Stimulated activated CD4-positive, alpha-beta T cell treated with anti-CD3 and anti-CD28 coated beads, TNF-alpha, amount 100 ng/mL, for 4 hours (primary cell): Measurements from ENCODE around the gene SUSD6.
A peak's percentile ranks its signal among the peaks of the same experiment; 100 is the strongest.

Source experiments
- DNase-seq, 3 experiments: peaks; one replicate each; pipeline ENCODE4 v3.0.0-alpha.2; 2020; ENCODE audit warnings: low read depth in 3 of 3

SUSD6 gene

DNA sequence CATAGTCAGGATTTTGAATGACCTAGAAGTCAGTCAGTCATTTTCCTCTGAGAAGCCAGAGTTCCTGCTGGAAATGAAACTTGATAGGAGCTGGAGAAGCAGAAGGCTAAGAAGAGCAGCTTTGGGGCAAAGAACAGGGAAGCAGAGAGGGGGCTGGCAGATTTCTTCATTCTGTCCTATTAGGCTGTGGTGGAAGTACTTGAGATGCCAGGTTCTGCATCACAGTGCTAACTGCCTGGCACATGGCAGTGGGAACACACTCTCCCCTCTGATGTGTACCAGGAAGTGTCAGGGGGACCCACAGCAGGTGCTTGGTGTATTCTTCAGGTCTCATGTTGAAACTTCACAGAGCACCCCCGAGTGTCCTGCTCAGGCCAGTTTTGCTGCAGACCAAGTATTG lies 61.0 kb downstream of the SUSD6 start:
- no peak for DNase-seq

DNA sequence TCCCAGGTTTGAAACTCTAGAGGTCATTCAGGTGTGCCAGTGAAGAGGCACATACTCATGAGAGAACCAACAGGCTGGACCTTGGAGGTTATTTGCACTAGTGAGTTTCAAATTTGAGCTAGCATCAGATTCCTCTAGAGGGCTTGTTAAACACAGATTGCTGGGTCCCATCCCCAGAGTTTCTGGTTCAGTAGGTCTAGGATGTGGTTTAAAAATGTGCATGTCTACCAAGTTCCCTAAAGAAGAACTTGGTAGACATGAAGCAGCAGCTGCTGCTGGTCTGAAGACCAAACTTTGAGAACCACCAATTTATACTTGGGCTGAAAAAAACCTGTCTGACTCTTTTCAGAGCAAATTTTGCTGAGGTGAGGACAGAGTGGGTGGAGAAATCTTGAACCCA lies 61.7 kb downstream of the SUSD6 start:
- no peak for DNase-seq

DNA sequence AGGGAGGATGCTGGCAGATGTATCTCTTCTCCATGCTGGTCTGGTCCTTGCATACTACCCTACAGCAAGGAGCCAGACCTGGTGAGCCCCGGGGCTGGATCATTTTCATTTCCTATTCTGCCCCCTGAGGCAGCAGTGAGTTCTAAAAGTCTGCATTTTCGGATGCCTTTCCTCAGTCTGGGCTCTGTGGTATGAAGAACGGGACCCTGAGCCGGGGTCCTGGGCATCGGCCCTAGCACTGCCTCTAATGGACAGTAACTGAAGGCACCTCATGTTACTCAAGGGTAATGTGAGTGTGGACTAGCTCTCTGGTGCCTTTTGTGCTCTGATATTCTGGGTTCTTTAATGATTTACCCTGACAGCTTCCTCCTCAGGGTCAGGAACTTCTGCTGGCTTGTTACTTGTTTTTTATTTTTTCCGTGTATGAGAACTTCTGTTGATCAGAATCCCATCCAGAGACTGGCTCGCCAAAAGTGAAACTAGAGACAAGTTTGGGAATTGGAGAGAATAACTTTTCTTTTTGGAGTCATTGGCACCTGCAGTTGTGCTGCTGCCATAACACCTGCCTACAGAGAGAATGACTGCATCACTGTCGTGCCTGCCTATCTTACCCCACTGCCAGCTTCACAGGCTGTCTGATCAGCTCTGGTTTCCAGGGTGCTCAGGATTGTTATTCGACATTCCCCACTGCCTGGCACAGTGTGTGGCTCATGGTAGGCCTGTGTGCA lies 62.3 kb downstream of the SUSD6 start:
- DNase-seq, result no peak

DNA sequence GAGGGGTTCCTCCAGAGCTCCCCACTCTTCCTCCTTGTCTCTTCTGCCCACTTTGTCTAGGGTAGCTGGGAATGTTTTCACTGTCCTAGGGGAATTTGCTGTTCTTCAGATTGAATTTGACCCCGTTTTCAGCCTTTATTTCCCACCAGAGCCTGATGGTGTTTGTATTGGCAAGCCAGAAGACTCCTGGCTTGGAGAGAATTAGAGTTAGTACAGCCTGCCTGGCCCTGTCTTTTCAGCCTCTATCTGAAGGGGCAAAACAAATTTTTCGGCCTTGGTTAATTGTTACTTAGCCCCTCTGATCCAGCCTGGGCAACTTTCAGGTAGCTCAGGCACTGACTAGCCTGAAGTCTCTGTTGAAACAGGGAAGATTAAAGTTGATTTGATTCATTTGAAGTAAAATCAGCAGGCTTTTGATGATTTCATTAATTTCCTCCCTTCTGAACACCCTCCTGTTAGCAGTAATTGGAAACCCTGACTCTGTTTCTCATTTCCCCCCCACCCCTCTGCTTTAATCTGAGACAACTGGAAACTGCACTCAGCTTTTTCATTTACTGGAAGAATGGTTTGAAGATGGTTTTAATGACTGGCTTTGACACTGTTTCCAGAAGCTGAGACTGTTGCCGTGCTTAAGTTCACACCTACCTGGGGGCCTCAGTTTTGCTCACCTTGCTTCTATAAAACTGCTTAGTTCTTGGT lies 63.3 kb downstream of the SUSD6 start:
- no peak for DNase-seq

DNA sequence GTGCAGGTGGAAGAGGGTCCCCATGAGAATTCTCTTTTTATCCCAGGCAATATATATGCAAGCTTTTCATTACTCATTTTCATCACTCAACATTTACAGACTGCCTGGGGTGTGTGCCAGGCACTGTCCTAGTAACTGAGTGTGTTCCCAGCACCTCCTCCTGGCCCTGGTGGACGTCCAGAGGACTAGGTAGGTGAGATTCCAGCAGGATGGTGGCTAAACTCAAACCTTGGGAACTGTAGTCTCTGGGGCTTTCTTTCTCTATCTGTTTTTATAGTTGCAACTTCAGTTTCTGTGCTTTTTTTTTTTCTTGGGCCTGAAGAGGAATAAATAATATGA lies 63.8 kb downstream of the SUSD6 start:
- DNase-seq, result no peak

DNA sequence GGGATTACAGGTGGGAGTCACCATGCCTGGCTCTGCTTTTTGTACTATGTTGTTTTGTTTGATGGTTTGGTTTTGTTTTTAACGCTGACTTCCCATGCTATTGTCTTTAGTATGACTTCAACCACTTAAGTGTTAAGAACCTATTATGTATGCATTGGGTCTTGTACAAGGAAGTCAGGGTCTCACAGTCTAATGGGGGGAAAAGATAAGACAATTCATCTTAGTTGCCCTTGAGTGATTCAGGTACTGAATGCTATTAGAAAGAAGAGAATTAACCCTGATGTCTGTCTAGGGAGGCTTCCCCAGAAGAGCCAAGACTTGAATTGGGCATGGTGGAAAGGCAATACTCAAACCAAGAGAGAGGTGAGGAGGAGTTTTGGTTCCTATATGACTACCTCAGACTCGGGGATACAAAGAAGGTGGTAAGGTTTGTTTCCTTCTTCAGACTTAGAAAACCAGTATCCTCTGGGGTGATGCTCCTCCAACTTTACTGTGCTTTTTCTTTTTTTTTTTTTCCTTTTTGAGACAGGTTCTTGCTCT lies 64.6 kb downstream of the SUSD6 start:
- no peak for DNase-seq

DNA sequence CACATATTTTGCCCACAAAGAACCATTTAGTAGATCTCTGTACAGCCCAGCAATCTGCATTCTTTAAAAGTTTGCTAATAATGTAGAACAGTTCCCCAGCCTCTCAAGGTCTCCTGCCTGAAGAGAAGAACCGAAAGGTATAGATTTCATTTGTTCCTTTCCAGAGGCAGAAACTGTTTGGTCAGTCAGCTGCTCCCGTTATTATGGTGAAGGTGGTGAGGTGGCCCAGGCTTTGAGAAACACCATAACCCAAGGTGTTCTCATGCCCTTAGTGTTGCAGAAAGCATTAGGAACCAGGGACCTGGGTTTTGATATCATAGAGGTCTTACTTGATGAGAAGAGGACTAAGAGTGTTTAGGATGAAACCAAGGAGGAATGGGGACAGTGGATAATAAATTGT lies 65.3 kb downstream of the SUSD6 start:
- no peak for DNase-seq

DNA sequence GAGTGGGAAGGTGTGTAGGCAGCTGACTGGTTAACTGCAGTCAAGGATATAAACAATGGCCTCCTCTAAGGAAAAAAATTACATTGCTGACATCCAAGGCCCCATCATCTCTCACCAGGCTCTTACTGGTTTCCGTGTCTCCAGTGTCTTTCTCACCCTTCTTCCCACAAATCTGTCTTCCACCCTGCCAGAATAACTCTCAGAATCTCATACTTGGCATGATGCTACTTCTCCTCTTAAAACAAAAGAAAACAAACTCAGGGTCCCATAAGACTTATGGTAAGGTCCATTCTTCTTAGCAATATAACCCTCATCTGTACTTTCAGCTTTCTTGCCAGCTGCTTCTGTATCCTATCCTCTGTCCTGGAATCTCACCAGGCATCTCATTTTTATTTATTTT lies 68.9 kb downstream of the SUSD6 start:
- no peak for DNase-seq

DNA sequence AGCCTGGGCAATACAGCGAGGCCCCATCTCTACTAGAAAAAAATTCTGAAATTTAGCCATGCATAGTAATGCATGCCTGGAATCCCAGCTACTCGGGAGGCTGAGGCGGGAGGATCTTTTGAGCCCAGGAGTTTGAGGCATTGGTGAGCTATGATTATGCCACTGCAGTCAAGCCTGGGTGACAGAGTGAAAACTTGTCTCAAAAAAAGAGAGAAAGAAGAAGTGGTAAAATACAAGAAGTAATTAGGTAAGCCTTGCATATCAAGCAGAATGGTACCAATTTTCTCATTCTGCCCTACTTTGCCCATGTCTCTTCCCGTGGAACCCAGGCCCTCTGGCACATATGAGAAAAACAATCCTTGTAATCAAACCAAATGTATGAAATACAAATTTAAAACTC lies 70.7 kb downstream of the SUSD6 start:
- DNase-seq, result no peak

DNA sequence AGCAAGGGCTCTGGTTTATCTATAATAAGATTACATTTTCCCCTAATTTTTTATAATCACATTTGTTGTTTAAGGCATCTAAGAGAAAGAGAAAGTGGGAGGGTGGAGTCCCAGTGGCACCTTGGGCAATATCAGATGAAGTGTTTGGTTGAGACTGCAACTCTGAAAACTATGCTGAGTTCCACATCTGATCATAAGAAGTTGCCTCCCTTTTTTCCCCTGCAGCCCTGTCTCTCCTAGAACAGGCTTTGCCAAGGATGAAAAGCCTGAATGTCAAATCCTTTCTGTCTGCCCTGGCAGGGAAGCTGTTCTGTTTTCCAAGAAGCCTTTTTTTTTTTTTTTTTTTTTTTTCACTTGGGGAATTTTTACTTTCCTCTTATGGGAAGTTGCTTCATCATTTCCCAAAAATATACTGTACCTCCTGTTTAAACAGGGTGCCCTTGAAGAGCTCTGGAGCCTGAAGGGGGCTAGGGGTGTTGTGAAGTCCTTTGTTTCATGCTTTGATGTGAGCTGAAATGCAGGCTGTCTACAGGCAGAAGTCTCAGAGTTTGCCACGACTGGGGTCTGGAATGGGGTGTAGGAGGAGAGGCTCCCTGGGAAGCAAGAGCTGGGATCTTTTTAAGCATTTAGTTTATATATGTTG lies 71.3 kb downstream of the SUSD6 start:
- no peak for DNase-seq

DNA sequence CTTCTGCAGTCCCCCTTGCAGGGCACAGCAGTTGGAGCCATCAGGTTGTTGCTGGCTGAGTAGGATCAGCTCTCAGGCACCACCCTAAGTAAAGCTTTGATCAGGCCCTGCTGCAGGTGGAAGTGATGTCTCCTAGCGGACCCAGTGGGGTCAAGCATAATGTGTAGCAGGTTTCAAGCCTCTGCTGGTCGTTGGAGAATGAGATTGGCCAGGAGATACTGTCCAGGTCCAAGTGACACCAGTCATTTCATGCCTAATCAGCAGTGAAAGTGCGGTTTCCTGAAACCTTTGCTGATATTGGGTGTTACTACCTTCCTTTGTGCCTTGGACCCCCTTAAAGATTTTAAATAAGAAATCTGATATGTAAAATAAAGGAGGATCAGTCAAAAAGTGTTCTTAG lies 72.6 kb downstream of the SUSD6 start:
- no peak for DNase-seq

DNA sequence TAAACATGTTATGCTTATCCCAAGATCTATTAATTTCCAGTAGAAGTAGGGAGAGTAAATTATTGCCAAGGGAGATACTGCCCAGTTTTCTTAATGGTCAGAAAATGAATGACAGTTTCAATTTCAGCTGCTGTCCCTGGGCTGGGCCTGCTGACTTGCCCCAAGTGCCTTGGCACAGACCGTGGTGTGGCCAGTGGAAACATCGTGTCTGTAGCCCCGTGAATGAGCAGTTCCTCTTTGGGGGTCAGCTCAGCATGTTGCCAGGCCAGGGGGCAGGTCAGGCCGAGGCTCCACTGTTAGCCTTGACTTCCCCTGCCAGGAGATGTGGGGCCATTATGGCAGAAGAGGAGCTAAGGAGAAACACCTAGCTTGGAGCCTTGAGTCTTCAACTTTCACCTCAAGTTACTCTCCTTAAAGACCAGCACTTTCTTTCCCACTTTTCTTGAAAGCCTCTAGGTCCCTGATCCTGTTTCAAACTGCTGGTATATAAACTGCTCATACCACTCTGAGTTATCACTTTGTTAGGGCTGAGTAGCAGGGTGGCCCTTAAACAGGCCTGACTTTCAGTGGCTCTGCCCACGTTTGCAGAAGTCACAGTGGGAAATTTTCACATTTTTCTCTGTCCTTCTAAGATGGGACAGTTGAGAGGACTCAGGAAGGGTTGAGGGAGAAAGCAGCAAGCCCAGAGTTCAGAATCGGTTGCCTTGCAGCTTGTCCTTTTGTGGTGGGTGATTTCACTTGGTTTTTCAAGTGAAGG lies 73.2 kb downstream of the SUSD6 start:
- no peak for DNase-seq

DNA sequence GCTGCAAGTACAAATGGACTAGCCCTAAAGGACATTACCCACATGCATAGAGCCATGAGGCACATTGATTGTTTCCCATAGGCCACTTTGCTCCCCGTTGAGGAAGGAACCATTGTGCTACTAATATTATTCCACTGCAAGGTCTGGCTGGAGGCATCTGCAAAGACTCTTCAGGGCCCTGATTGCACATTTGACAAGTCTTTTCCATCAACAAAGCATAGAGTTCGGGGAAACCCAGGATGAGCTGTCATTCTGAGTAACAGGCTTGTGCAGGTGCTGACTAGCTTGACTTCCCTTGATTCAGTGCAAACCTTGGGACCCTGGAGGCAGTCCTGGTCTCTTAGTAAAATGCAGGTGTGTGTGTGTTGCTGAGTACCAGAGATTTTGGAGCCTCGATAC lies 73.8 kb downstream of the SUSD6 start:
- peak in 2 of 3 experiments; percentile 57 to 59 for DNase-seq

DNA sequence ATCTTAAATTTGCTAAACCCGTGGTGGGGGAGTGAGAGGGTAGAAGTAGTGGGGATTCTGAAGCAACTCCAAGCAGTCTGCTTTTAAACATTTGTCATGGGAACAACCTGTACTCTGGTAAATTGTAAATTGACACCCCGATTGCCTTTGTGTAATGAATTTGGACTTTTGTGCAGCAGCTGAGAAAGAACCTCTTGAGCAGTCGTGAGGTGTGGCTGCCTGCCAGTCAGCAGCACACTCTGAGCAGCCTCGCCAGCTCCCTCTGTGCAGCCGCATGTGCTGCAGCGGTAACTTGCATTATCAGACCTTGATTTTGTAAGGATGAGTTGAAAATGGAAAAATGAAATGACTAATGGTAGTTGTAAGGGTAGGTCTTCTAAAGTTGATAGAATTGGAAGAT lies 74.3 kb downstream of the SUSD6 start:
- DNase-seq, result peak in 1 of 3 experiments; percentile 20

DNA sequence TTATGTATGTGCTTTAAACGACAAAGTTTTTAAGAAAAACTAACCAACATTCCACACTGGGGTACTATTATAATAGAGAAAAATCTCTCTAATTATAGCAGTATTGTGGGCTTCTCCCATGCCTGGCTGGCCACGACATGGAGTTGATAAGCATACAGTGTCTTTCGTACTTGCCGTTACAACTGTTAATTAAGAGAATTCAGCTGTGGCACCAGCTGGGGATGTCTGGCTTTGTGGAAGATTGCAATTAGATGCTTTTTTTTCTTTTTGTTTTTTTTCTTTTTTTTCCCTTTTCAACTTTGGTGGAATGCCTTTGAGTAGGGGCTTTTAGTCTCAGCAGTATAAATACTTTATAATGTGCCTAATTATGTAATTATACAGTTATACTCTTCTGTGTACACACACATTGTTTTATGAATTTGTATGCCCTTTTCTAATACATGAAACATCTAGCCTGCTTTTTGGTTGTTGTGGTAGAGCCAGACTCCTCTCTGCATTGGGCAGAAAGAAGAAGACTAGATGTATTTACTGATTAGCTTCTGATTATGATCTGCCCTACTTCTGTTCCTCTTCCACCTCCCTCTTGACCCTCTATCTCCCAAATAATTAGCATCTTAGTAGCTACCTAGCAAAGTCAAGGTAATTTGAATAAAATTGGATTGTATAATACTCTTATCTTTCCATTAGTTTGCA lies 76.4 kb downstream of the SUSD6 start:
- DNase-seq, result no peak

DNA sequence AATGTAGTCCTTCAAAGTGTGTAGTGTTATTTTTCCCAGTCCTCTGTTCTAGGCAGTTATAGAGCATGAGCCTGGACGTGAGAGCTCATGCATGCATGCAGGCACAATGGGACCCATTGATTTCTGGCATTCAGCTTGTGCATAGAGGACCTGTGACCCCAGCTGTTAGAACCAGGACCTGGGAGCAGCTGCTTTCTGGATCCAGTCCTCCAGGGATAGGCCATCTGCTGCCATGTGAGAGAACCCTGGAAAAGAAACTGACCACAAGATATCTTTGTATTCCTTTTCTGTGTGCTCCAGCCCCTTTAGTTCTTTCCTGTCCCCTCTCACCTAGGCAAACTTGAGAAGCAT lies 76.9 kb downstream of the SUSD6 start:
- DNase-seq, result no peak

DNA sequence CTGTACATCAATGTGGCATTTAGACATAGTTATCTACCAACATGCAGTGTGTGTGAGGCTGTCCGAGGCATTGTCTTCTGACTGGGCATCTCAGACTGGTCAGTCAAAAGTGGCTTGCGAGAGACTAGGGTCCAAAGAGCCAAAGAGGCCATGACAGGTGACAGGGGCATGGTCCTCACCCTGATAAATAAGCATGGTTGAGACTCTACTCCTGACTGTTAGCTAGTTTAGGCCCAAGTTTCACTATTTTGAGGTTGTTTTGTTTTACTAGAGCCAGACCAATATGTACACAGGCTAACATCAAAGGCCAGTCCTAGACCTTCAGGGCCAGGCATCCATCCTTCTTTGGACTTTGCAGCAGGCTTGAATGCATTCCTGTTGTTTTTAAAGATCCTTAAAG lies 78.6 kb downstream of the SUSD6 start:
- DNase-seq, result no peak

DNA sequence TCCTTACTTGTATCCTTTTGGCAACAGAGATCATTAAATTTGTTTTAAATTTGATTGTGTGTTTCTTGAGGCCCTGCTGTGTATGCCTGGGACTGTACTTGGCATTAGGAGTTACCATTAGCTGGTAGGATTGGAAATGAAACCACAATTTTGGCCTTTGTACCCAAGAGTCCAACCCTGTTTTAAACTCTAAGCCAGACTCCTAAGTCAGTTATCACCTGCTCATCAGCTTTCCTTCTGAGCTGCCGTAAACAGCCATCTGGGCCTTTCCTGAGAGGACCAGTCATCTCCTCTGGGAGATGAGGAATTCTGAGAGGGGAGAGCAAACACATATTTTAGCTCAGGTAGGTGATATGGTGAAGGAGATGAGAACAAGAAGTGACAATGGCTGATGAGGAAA lies 81.2 kb downstream of the SUSD6 start:
- DNase-seq, result no peak

DNA sequence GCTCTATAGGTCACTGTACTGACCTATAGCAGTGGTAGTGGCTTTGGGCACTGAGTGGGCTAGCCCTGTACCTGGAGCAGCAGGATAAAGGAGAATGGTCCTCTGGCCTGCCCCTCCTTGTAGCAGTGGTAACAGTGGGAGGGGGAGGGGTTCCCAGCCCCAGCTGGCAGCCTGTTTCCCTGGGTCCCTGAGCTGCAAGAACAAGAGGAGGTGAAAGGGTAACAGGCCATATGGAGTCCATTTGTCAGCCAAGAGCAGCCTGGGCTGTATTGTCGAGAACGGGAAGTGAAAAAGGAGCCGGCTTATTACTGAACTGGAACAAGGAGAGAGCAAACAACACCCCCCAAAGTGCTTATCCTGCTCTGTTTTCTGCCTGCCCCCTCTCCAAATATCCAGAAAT lies 81.7 kb downstream of the SUSD6 start:
- no peak for DNase-seq

DNA sequence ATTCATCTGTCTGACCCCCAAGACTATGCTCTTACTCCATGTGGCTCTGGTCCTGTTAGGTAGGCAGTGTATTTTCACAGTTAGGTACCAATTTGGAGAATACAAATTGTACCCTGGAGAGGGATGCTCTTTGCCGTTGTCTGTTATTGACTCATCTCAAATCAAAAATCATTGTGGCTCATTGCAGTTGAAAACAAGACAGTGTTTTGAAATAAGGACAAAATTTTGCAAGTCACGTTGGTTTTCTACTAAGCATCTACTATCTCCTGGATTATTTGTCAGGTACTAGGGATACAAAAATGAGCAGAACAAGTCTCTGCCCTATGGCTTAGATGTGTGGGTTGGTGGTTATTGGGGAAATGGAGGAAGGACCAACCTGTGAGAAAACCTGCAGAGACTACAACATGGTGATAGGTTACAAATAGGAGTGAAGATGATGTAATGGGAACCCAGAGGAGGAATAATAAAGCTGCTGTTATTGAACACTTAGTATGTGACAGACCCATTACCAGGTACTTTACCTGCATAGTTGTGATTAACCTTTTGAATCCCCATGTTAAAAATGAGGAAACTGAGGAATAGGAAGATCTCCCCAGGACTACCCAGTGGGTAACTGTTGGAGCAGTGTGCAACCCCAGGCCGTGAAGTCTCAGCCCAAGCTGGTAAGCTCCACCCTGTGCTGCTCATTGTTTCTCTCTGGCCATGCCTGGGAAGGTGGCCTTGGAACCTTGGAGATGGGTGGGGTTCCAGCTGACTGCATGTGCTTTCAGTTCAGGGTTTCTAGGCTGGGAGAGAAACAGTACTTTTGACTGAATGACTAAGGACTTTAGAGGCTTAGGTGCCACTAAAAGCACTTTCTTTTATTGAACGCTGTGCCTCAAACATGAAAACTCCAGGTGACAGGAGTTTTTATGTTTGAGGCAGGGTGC lies 82.7 kb downstream of the SUSD6 start:
- DNase-seq, result no peak
